ENCODE results near the gene IMMP2L.

Gene IMMP2L

DNA sequence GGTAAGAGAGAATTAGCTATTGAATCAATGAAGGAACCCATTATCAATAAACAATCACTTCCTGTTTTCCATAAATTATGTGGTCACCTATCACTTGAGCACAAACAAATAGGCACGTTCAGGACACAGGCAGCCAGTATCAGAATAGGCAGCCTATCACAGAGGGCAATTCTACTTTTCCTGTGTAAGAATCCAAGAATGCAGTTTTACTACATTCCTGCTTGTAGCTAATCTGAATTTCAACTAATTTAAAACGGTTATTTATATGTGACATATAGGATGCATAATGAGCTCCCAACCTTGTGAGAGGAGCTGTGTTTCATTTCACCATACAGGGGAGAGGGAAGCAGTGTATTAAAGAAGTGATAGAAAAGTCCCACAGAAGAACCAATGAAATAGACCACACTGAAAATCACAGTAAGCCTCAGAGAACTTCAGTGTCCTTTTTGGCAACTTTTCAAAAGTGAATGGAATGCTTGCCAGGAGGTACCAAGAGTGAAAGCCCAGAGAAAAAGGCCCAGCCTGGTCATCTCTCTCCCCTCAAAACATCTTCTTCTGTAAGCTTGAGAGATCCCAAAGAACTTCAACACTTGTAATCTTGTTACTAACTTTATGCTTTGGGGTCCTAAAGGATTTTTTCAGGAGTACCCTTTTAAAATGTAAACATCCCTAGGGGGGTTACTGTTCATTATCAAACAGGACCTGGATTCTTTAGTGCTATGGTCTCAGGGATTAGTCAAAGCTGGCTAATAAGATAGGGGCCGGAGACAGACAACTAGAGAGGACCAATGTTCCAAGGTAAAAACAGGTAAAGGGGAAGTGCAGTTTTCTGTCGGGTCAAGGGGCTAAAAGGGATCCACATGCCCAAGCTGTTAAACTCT, 1.3 kb downstream of the IMMP2L start:
- Histone ChIP-seq H3K27ac (ENCODE audit: low read depth, low read length) (peak overlapping the region; percentile 88), H3K4me1 (ENCODE audit: control insufficient read depth in 5 of 5, insufficient read depth in 5 of 5, low read length in 5 of 5) (peaks cover 0 to 36% (median 18%) of the 10 kb centered on the region in 5 donors)

DNA sequence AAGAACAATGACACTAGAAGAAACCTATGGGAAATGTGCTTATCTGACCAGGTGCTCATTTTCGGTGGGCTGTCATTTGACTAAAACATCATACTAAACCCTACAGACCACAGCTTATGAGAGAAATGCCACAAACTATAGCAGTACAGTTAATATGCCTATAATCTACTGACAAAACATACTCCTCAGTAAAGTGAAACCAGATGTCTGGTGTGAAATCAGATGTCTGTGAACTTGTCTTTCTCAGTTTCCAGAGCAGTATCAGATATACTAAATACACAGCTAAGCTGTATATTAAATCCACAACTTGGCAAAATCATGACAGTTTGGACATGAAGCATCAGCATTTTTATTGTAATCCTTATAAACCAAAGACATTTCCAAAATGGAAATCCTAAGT, 3.3 kb downstream of the IMMP2L start:
- Histone ChIP-seq H3K27ac (ENCODE audit: low read depth, low read length) (peak overlapping the region; percentile 57), H3K9ac (ENCODE audit: low read length in 5 of 5) (peak overlapping the region in 3 of 5 donors; percentile 10 to 59 (median 50)), H3K4me3 (ENCODE audit: low read depth in 1 of 5, low read length in 5 of 5) (no peak overlapping the region), H3K36me3 (ENCODE audit: control insufficient read depth in 5 of 5, insufficient read depth in 5 of 5, low read length in 5 of 5) (peaks cover 0 to 21% (median 4%) of the 10 kb centered on the region in 5 donors), H3K4me1 (ENCODE audit: control insufficient read depth in 5 of 5, insufficient read depth in 5 of 5, low read length in 5 of 5) (peaks cover 0 to 36% (median 18%) of the 10 kb centered on the region in 5 donors), H3K9me3 (ENCODE audit: control insufficient read depth in 5 of 5, low read length in 5 of 5) (no peaks in the 10 kb centered on the region), H3K27me3 (ENCODE audit: control insufficient read depth in 5 of 5, insufficient read depth in 4 of 5, low read length in 5 of 5) (no peaks in the 10 kb centered on the region)

More for the DNA sequence above, 1.3 kb downstream of the IMMP2L start:
- Histone ChIP-seq H3K36me3 (ENCODE audit: control insufficient read depth in 5 of 5, insufficient read depth in 5 of 5, low read length in 5 of 5) (peaks cover 0 to 12% (median 0%) of the 10 kb centered on the region in 5 donors), H3K9me3 (ENCODE audit: control insufficient read depth in 5 of 5, low read length in 5 of 5) (no peaks in the 10 kb centered on the region), H3K9ac (ENCODE audit: low read length in 5 of 5) (peak overlapping the region in 4 of 5 donors; percentile 74 to 79 (median 76)), H3K4me3 (ENCODE audit: low read depth in 1 of 5, low read length in 5 of 5) (peak overlapping the region; percentile 71 to 90 (median 74)), H3K27me3 (ENCODE audit: control insufficient read depth in 5 of 5, insufficient read depth in 4 of 5, low read length in 5 of 5) (no peaks in the 10 kb centered on the region)

DNA sequence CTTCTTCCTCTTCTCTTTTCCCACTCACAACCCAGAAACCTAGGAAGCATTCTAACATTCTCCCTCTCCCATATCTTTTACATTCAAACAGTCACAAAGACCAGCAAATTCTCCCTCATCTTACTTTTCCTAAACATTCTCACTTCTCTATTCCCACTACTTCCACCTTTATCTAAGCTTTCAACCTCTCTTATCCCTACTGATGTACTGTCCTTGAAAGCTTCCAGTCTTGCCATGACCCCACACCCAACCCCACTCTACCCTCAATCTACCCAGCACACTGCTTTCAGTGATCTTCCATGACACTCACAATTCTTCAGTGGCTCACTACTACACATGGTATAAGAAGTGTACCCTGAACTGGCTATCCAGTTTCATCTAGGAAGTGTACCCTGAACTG, 5.3 kb downstream of the IMMP2L start:
- H3K36me3 ChIP-seq (ENCODE audit: control insufficient read depth in 5 of 5, insufficient read depth in 5 of 5, low read length in 5 of 5), result peaks cover 4 to 23% (median 11%) of the 10 kb centered on the region in 5 donors
- no peak overlapping the region for H3K27ac ChIP-seq (ENCODE audit: low read depth, low read length)
- H3K4me3 ChIP-seq (ENCODE audit: low read depth in 1 of 5, low read length in 5 of 5), result no peak overlapping the region
- no peak overlapping the region for H3K9ac ChIP-seq (ENCODE audit: low read length in 5 of 5)
- no peaks in the 10 kb centered on the region for H3K27me3 ChIP-seq (ENCODE audit: control insufficient read depth in 5 of 5, insufficient read depth in 4 of 5, low read length in 5 of 5)
- no peaks in the 10 kb centered on the region for H3K9me3 ChIP-seq (ENCODE audit: control insufficient read depth in 5 of 5, low read length in 5 of 5)
- H3K4me1 ChIP-seq (ENCODE audit: control insufficient read depth in 5 of 5, insufficient read depth in 5 of 5, low read length in 5 of 5), result peaks cover 0 to 31% (median 14%) of the 10 kb centered on the region in 5 donors

DNA sequence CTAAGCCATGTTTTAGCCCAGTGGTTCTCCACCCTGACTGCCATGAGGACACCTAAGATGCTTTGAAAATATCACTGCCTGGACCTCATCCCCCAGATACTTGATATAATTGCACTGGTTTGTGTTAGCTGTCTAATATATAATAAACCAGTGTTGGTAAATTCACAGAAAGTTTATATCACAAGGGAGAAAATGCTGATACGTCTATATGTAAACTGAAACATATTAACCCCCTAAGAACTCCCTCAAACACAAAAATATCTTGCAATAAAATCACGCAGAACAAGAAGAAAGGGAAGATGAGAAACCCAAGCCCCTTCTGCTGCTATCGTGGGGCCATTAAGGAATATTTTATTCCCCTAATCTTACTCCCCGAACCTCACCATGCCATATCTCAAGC, 8.2 kb downstream of the IMMP2L start:
- peaks cover 0 to 15% (median 3%) of the 10 kb centered on the region in 5 donors for H3K4me1 ChIP-seq (ENCODE audit: control insufficient read depth in 5 of 5, insufficient read depth in 5 of 5, low read length in 5 of 5)
- no peak overlapping the region for H3K4me3 ChIP-seq (ENCODE audit: low read depth in 1 of 5, low read length in 5 of 5)
- H3K9ac ChIP-seq (ENCODE audit: low read length in 5 of 5), result no peak overlapping the region
- H3K9me3 ChIP-seq (ENCODE audit: control insufficient read depth in 5 of 5, low read length in 5 of 5), result no peaks in the 10 kb centered on the region
- peaks cover 4 to 33% (median 18%) of the 10 kb centered on the region in 5 donors for H3K36me3 ChIP-seq (ENCODE audit: control insufficient read depth in 5 of 5, insufficient read depth in 5 of 5, low read length in 5 of 5)
- no peaks in the 10 kb centered on the region for H3K27me3 ChIP-seq (ENCODE audit: control insufficient read depth in 5 of 5, insufficient read depth in 4 of 5, low read length in 5 of 5)
- no peak overlapping the region for H3K27ac ChIP-seq (ENCODE audit: low read depth, low read length)

DNA sequence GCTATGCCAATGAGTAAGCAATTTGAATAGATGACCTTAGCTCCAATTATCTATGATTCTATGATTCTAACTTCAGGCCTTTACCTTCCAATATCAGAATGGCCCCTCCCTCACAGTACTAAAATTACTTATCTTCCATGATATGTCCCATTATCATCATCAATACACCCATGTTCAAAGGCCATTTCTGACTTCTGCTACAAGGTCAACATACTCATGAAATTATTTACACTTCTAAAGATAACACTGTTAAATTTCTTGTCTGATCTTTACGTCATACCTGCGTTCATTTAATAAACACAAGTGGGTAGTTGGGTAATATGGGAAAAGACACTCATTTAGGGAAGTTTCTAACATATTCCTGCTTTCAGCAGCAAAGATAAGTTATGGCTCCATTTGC, 21.2 kb downstream of the IMMP2L start:
- Histone ChIP-seq H3K9ac (ENCODE audit: low read length in 5 of 5) (no peak overlapping the region), H3K4me3 (ENCODE audit: low read depth in 1 of 5, low read length in 5 of 5) (no peak overlapping the region), H3K9me3 (ENCODE audit: control insufficient read depth in 5 of 5, low read length in 5 of 5) (no peaks in the 10 kb centered on the region), H3K27ac (ENCODE audit: low read depth, low read length) (no peak overlapping the region), H3K27me3 (ENCODE audit: control insufficient read depth in 5 of 5, insufficient read depth in 4 of 5, low read length in 5 of 5) (no peaks in the 10 kb centered on the region), H3K36me3 (ENCODE audit: control insufficient read depth in 5 of 5, insufficient read depth in 5 of 5, low read length in 5 of 5) (peaks cover 0 to 4% (median 0%) of the 10 kb centered on the region in 5 donors), H3K4me1 (ENCODE audit: control insufficient read depth in 5 of 5, insufficient read depth in 5 of 5, low read length in 5 of 5) (peaks cover 0 to 6% (median 0%) of the 10 kb centered on the region in 5 donors)

DNA sequence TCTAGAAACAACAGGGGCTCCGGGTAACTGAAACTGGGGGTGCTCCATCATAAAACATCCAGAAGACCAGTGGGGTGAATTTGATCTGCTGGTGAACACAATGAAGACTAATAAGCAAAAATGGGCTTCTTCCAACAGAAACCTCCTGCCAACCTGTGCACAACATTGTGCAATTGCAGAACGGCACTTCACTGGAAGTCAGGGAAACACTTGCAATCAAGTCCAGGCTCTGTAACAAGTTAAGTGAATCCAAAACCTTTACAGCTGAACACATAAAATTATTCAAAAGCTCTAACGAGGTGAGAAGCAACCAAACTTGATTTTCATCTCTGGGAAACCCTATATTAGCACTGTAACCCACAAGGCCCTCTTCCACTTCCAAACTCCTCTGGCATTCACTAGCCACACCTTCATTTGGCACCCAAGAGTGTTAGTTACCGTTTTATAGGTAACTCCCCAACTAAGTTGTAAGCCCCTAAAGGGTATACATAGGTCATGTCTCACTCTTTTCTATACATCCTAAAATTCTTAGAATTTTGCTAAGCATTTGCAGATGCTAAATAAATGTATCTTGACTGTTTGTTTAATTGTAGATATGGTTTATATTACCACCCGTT, 22.0 kb downstream of the IMMP2L start:
- no peaks in the 10 kb centered on the region for H3K9me3 ChIP-seq (ENCODE audit: control insufficient read depth in 5 of 5, low read length in 5 of 5)
- peaks cover 0 to 4% (median 0%) of the 10 kb centered on the region in 5 donors for H3K36me3 ChIP-seq (ENCODE audit: control insufficient read depth in 5 of 5, insufficient read depth in 5 of 5, low read length in 5 of 5)
- H3K9ac ChIP-seq (ENCODE audit: low read length in 5 of 5), result no peak overlapping the region
- no peaks in the 10 kb centered on the region for H3K27me3 ChIP-seq (ENCODE audit: control insufficient read depth in 5 of 5, insufficient read depth in 4 of 5, low read length in 5 of 5)
- H3K4me1 ChIP-seq (ENCODE audit: control insufficient read depth in 5 of 5, insufficient read depth in 5 of 5, low read length in 5 of 5), result peaks cover 0 to 6% (median 0%) of the 10 kb centered on the region in 5 donors
- no peak overlapping the region for H3K27ac ChIP-seq (ENCODE audit: low read depth, low read length)
- no peak overlapping the region for H3K4me3 ChIP-seq (ENCODE audit: low read depth in 1 of 5, low read length in 5 of 5)

DNA sequence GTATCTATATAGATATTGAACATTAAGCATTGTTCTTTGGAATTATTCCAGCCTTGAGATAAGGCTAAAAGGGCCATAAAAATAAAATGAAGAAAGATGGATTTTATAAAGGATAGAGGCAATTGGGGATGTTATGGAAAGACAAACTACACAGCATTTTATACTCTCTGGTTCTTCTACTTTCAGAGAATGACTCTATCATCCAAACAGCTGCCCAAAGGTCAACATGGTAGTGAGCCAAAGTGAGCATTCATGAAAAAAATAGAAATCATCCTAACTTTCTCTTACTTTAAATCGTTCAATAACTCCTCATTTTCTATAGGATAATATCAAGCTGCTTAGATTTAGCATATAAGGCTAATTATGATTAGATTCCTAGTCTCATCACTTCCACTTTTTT, 25.2 kb downstream of the IMMP2L start:
- Histone ChIP-seq H3K9ac (ENCODE audit: low read length in 5 of 5) (no peak overlapping the region), H3K27me3 (ENCODE audit: control insufficient read depth in 5 of 5, insufficient read depth in 4 of 5, low read length in 5 of 5) (no peaks in the 10 kb centered on the region), H3K27ac (ENCODE audit: low read depth, low read length) (no peak overlapping the region), H3K9me3 (ENCODE audit: control insufficient read depth in 5 of 5, low read length in 5 of 5) (no peaks in the 10 kb centered on the region), H3K4me1 (ENCODE audit: control insufficient read depth in 5 of 5, insufficient read depth in 5 of 5, low read length in 5 of 5) (peaks cover 0 to 15% (median 0%) of the 10 kb centered on the region in 5 donors), H3K36me3 (ENCODE audit: control insufficient read depth in 5 of 5, insufficient read depth in 5 of 5, low read length in 5 of 5) (peaks cover 0 to 2% (median 0%) of the 10 kb centered on the region in 5 donors), H3K4me3 (ENCODE audit: low read depth in 1 of 5, low read length in 5 of 5) (no peak overlapping the region)

DNA sequence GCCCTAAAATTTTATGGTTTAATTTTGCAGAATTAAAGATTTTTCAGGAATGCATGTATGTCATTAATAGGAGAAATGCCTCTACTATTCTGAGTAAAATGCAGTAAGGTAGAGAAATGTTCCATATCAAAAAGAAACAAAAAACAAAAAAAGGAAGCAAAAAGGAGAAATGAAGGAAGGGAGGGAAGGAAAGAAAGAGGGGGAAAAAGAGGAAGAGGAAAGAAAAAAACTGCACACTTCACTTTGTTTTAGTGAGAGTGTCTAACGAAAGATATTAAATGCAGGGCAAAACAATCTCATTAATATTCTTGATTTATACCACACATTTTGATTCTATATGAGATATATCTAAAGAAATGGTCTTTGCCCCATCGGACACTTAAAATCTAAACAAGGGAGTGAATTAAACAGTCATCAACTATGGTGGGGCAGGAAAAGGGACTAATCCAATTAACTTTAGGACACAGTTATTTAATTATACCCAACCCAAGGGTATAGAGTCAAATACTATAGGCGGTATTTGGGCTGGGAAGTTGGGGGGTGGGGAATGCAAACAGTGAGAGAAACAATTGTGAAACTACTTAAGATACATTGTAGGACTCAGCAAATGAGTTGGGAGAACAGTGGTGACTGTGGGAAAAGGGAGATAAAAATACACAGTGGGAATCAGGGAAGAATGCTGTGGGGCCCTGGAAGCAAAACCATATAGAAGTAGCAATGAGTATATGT, 27.0 kb downstream of the IMMP2L start:
- peaks cover 0 to 16% (median 0%) of the 10 kb centered on the region in 5 donors for H3K4me1 ChIP-seq (ENCODE audit: control insufficient read depth in 5 of 5, insufficient read depth in 5 of 5, low read length in 5 of 5)
- H3K27ac ChIP-seq (ENCODE audit: low read depth, low read length), result no peak overlapping the region
- no peaks in the 10 kb centered on the region for H3K9me3 ChIP-seq (ENCODE audit: control insufficient read depth in 5 of 5, low read length in 5 of 5)
- H3K4me3 ChIP-seq (ENCODE audit: low read depth in 1 of 5, low read length in 5 of 5), result no peak overlapping the region
- H3K9ac ChIP-seq (ENCODE audit: low read length in 5 of 5), result no peak overlapping the region
- no peaks in the 10 kb centered on the region for H3K27me3 ChIP-seq (ENCODE audit: control insufficient read depth in 5 of 5, insufficient read depth in 4 of 5, low read length in 5 of 5)
- H3K36me3 ChIP-seq (ENCODE audit: control insufficient read depth in 5 of 5, insufficient read depth in 5 of 5, low read length in 5 of 5), result peaks cover 0 to 2% (median 0%) of the 10 kb centered on the region in 5 donors

DNA sequence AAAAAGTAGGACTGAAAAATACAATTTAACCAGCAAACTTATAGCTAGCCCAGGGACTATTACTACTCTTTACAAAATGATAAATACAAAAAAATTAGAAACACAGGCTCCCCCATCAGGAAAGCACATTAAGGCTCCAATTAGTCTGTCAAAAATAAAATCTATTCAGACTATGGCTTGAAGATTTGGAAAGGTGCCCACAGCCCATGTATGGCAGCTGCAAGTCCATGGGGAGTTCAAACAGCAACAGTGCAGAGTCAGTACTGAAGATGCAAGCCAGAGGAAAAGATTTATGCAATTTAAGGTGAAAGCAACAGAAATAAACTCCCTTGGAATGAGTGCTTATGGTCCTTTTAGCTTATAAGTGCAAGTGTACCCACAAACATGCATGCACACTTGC, 29.7 kb downstream of the IMMP2L start:
- Histone ChIP-seq H3K27me3 (ENCODE audit: control insufficient read depth in 5 of 5, insufficient read depth in 4 of 5, low read length in 5 of 5) (no peaks in the 10 kb centered on the region), H3K4me1 (ENCODE audit: control insufficient read depth in 5 of 5, insufficient read depth in 5 of 5, low read length in 5 of 5) (peaks cover 0 to 14% (median 0%) of the 10 kb centered on the region in 5 donors), H3K27ac (ENCODE audit: low read depth, low read length) (no peak overlapping the region), H3K9ac (ENCODE audit: low read length in 5 of 5) (no peak overlapping the region), H3K4me3 (ENCODE audit: low read depth in 1 of 5, low read length in 5 of 5) (no peak overlapping the region), H3K36me3 (ENCODE audit: control insufficient read depth in 5 of 5, insufficient read depth in 5 of 5, low read length in 5 of 5) (no peaks in the 10 kb centered on the region), H3K9me3 (ENCODE audit: control insufficient read depth in 5 of 5, low read length in 5 of 5) (no peaks in the 10 kb centered on the region)
